ENCODE data around the gene SIAH2.

Gene SIAH2

DNA sequence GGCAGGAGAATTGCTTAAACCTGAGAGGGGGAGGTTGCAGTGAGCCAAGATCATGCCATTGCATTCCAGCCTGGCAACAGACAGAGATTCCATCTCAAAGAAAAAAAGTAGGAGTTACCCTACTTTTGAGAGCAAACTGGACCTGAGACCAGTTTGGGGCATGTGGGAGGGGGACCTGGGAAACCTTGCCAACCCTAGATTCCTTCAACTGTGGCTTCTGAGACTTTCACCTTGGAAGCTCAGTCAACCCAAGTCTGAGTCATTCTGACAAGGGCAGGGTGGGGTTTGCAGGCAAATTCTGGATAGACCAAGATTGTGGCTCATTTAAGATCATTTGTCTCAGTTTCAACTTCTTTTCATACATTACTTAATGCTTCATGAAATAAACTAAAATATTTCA, 23.8 kb upstream of the SIAH2 start:
- no peaks in the 10 kb centered on the region for H3K9me2 ChIP-seq (ENCODE audit: low read depth, low read length)
- no peak overlapping the region for H3K4me2 ChIP-seq (ENCODE audit: low read length)
- no peaks in the 10 kb centered on the region for H4K20me1 ChIP-seq (ENCODE audit: insufficient read depth, low read length)
- H3F3A ChIP-seq (ENCODE audit: insufficient read depth, low read length): no peaks in the 10 kb centered on the region
- no peaks in the 10 kb centered on the region for H3K9me3 ChIP-seq (ENCODE audit: low read length)
- no peak overlapping the region for H2AFZ ChIP-seq (ENCODE audit: low read length)
- no peak overlapping the region for H3K4me3 ChIP-seq (ENCODE audit: low read depth, low read length, poor library complexity, severe bottlenecking)
- no peak for TF ChIP-seq EZH2 (IDR thresholded peaks at IDR 0.05; ENCODE audit: borderline replicate concordance, low read length)
- TF ChIP-seq, protein P1, sequence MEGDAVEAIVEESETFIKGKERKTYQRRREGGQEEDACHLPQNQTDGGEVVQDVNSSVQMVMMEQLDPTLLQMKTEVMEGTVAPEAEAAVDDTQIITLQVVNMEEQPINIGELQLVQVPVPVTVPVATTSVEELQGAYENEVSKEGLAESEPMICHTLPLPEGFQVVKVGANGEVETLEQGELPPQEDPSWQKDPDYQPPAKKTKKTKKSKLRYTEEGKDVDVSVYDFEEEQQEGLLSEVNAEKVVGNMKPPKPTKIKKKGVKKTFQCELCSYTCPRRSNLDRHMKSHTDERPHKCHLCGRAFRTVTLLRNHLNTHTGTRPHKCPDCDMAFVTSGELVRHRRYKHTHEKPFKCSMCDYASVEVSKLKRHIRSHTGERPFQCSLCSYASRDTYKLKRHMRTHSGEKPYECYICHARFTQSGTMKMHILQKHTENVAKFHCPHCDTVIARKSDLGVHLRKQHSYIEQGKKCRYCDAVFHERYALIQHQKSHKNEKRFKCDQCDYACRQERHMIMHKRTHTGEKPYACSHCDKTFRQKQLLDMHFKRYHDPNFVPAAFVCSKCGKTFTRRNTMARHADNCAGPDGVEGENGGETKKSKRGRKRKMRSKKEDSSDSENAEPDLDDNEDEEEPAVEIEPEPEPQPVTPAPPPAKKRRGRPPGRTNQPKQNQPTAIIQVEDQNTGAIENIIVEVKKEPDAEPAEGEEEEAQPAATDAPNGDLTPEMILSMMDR (IDR thresholded peaks at IDR 0.05; ENCODE audit: low read length): no peak
- H3K9ac ChIP-seq (ENCODE audit: low read length): no peak overlapping the region
- 0 out of 2 replicates have a peak, but pooled peaks cover 3% of the 10 kb centered on the region for H3K27me3 ChIP-seq (ENCODE audit: insufficient read depth, low read length)
- no peaks in the 10 kb centered on the region for H3K4me1 ChIP-seq (ENCODE audit: insufficient read depth, low read length, severe bottlenecking)
- H3K27ac ChIP-seq (ENCODE audit: low read depth, low read length, poor library complexity, severe bottlenecking): no peak overlapping the region
- H3K36me3 ChIP-seq (ENCODE audit: insufficient read depth, low read length): no peaks in the 10 kb centered on the region
- no peaks in the 10 kb centered on the region for H3K79me2 ChIP-seq (ENCODE audit: insufficient read depth, low read length)

GRCh38 chr3:150784747-150785125, 21.8 kb upstream of the SIAH2 start:
- Histone ChIP-seq H4K20me1 (ENCODE audit: insufficient read depth, low read length) (no peaks in the 10 kb centered on the region), H3K4me2 (ENCODE audit: low read length) (no peak overlapping the region), H3K36me3 (ENCODE audit: insufficient read depth, low read length) (no peaks in the 10 kb centered on the region), H3F3A (ENCODE audit: insufficient read depth, low read length) (no peaks in the 10 kb centered on the region), H3K4me1 (ENCODE audit: insufficient read depth, low read length, severe bottlenecking) (no peaks in the 10 kb centered on the region), H3K4me3 (ENCODE audit: low read depth, low read length, poor library complexity, severe bottlenecking) (no peak overlapping the region), H3K9me3 (ENCODE audit: low read length) (no peaks in the 10 kb centered on the region), H3K9ac (ENCODE audit: low read length) (no peak overlapping the region), H3K79me2 (ENCODE audit: insufficient read depth, low read length) (no peaks in the 10 kb centered on the region), H3K27ac (ENCODE audit: low read depth, low read length, poor library complexity, severe bottlenecking) (no peak overlapping the region), H3K27me3 (ENCODE audit: insufficient read depth, low read length) (0 out of 2 replicates have a peak, but pooled peaks cover 3% of the 10 kb centered on the region), H3K9me2 (ENCODE audit: low read depth, low read length) (no peaks in the 10 kb centered on the region), H2AFZ (ENCODE audit: low read length) (no peak overlapping the region)
- TF ChIP-seq, protein P1 (IDR thresholded peaks at IDR 0.05; ENCODE audit: low read length): no peak
- no peak for TF ChIP-seq EZH2 (IDR thresholded peaks at IDR 0.05; ENCODE audit: borderline replicate concordance, low read length)

GRCh38 chr3:150783920-150784746, 21.2 kb upstream of the SIAH2 start:
- Histone ChIP-seq H3K27ac (ENCODE audit: low read depth, low read length, poor library complexity, severe bottlenecking) (no peak overlapping the region), H3F3A (ENCODE audit: insufficient read depth, low read length) (no peaks in the 10 kb centered on the region), H3K9me2 (ENCODE audit: low read depth, low read length) (no peaks in the 10 kb centered on the region), H2AFZ (ENCODE audit: low read length) (no peak overlapping the region), H4K20me1 (ENCODE audit: insufficient read depth, low read length) (no peaks in the 10 kb centered on the region), H3K9me3 (ENCODE audit: low read length) (no peaks in the 10 kb centered on the region), H3K9ac (ENCODE audit: low read length) (no peak overlapping the region), H3K79me2 (ENCODE audit: insufficient read depth, low read length) (no peaks in the 10 kb centered on the region), H3K36me3 (ENCODE audit: insufficient read depth, low read length) (no peaks in the 10 kb centered on the region), H3K4me1 (ENCODE audit: insufficient read depth, low read length, severe bottlenecking) (no peaks in the 10 kb centered on the region), H3K4me2 (ENCODE audit: low read length) (no peak overlapping the region), H3K27me3 (ENCODE audit: insufficient read depth, low read length) (0 out of 2 replicates have a peak, but pooled peaks cover 3% of the 10 kb centered on the region), H3K4me3 (ENCODE audit: low read depth, low read length, poor library complexity, severe bottlenecking) (no peak overlapping the region)
- TF ChIP-seq, protein P1 (IDR thresholded peaks at IDR 0.05; ENCODE audit: low read length): no peak
- no peak for TF ChIP-seq EZH2 (IDR thresholded peaks at IDR 0.05; ENCODE audit: borderline replicate concordance, low read length)
